Glutamatergic neuron (in vitro differentiated cells): Measurements from ENCODE around the gene ACADL. TPM values are rescaled to one million over a fixed set of nuclear protein-coding genes. Genes with fewer than 3 reads are reported as not detected.

Source experiments
- DNase-seq: peaks from one replicate; pipeline ENCODE4 v3.0.0; 2022
- H3K27ac Mint-ChIP-seq: one replicate; pipeline ENCODE4 v1.8.0; 2020; ENCODE audit warnings: mild to moderate bottlenecking, mixed read lengths, inconsistent platforms; ENCODE audit not compliant: unreplicated experiment
- H3K27me3 Mint-ChIP-seq: one replicate; pipeline ENCODE4 v1.8.0; 2020; ENCODE audit warnings: mild to moderate bottlenecking, moderate library complexity, mixed read lengths, inconsistent platforms; ENCODE audit not compliant: unreplicated experiment
- H3K36me3 Mint-ChIP-seq: one replicate; pipeline ENCODE4 v1.8.0; 2020; ENCODE audit warnings: mild to moderate bottlenecking, mixed read lengths, inconsistent platforms; ENCODE audit not compliant: unreplicated experiment
- H3K4me1 Mint-ChIP-seq: one replicate; pipeline ENCODE4 v1.8.0; 2020; ENCODE audit warnings: mild to moderate bottlenecking, low read depth, mixed read lengths, inconsistent platforms; ENCODE audit not compliant: unreplicated experiment
- H3K4me3 Mint-ChIP-seq: one replicate; pipeline ENCODE4 v1.8.0; 2020; ENCODE audit warnings: mild to moderate bottlenecking, mixed read lengths, inconsistent platforms; ENCODE audit not compliant: unreplicated experiment
- H3K9me3 Mint-ChIP-seq: one replicate; pipeline ENCODE4 v1.8.0; 2020; ENCODE audit warnings: mild to moderate bottlenecking, moderate library complexity, mixed read lengths, inconsistent platforms; ENCODE audit not compliant: unreplicated experiment
- total RNA-seq: library from RNA; stranded (reverse); fragmentation: NEBNext Ultra II Directional; extraction: Animal tissue kit (Norgen Biotek cat#: 25700); gene quantifications from one replicate; pipeline ENCODE4 v1.2.1, GENCODE V29; 2021; ENCODE audit not compliant: unreplicated experiment
- TF ChIP-seq, protein P1 (sequence below): fragments of 200-600 bp; sonication (generic); IDR thresholded peaks from one replicate; pipeline ENCODE4 v1.5.0; 2021; ENCODE audit not compliant: partially characterized antibody, unreplicated experiment

The ACADL gene
- total RNA-seq, 1 donor from 2014 or later, result not detected

DNA sequence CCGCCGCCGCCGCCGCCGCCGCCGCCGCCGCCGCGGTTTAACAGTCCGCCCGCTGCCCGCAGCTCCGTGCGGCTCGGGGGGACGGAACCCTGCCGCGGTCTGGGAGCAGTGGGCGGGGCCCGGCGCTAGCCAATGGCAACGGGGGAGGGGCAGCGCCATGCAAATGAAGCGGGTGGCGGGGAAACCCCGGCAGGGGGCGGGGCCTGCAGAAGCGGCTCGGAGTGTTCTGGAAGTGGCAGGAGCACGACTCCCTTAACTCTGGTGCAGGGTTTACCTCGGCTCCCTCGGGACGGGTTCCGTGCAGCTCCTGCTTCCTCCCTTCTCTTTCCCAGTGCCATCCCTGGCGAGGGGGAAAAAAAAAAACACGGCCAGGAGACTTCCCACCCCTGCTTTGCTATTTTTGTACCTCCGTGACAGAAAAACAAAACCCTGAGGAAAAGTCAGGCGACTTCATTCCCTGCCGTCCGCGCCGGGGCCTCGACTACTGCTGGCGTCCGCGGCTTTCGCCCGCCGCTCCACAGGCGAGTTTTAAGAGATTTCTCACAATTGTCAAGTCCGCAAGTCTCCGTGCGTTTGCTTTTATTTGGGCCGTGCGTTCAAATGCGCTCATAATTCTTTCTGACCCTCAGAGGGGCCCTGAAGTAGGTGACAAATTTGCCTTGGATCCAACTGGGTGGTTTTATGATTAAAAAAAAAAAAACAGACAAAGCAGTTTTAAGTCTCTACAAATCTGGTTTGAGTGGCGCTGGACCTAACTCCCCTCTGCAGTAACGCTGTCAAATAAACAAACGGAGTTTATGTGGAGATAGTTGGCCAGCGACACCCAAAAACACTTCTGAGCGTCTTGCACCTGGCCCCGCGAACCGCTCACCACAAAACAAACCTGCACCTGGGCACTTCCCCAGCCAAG is 53.7 kb downstream of the ACADL start, which contains the start of gene KANSL1L:
Gene KANSL1L, minus strand, starts transcription at position 101 of the 910 bp plus-strand sequence. CDS start 16,827 bp downstream, outside the sequence.
- TF ChIP-seq, protein P1, sequence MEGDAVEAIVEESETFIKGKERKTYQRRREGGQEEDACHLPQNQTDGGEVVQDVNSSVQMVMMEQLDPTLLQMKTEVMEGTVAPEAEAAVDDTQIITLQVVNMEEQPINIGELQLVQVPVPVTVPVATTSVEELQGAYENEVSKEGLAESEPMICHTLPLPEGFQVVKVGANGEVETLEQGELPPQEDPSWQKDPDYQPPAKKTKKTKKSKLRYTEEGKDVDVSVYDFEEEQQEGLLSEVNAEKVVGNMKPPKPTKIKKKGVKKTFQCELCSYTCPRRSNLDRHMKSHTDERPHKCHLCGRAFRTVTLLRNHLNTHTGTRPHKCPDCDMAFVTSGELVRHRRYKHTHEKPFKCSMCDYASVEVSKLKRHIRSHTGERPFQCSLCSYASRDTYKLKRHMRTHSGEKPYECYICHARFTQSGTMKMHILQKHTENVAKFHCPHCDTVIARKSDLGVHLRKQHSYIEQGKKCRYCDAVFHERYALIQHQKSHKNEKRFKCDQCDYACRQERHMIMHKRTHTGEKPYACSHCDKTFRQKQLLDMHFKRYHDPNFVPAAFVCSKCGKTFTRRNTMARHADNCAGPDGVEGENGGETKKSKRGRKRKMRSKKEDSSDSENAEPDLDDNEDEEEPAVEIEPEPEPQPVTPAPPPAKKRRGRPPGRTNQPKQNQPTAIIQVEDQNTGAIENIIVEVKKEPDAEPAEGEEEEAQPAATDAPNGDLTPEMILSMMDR, result no peak
- Mint-ChIP-seq H3K9me3 (peaks cover 14% of the 10 kb centered on the region), H3K27me3 (peaks cover 7% of the 10 kb centered on the region), H3K4me3 (peak within 1 kb of the TSS; percentile 94), H3K27ac (peak within 1 kb of the TSS; percentile 91), H3K4me1 (peaks cover 8% of the 10 kb centered on the region), H3K36me3 (no peaks in the 10 kb centered on the region)
- DNase-seq, result peak; percentile 100

DNA sequence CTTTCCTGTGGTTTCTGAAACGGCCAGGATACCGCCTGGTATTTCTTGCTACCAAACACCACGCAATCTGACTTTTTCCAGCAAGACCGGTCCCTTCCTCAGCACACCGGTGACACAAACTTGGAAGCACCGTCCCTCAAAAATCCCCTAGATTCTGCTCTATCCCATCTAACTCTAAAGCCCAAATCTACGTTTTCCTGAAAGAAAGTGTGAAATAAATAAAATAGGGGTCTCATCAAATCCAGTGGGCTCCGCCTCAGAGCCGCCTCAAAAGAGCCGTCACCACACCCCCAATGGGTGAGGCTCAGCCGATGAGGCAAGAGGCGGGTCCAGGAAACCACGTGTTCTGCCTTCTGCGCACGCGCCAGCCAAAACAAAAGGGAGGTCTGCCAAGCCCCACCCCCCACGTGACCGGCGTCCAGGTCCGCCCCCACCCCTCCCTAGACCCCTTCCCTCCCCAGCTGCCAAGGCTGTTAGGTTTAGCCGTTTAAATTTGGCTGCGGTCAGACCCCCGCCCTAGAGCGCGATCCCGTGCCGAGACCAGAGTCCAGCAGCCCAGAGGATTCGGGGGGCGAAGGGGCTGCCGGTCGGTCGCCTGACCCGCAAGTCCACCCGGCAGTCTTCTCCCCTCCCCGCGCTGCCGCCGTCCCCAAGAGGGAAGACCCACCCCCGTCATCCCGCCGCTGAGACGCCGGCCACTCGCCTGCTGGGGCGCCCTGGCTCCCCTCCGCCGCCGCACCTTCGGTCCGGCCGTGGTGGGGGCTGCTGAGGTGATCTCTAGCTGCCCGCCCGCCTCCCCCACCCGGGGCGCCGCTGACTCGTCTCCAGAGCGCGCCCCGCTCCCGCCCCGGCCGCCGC is 54.6 kb downstream of the ACADL start:
- Mint-ChIP-seq H3K27me3 (peaks cover 7% of the 10 kb centered on the region), H3K4me1 (peaks cover 8% of the 10 kb centered on the region)
- DNase-seq, result peak; percentile 100

DNA sequence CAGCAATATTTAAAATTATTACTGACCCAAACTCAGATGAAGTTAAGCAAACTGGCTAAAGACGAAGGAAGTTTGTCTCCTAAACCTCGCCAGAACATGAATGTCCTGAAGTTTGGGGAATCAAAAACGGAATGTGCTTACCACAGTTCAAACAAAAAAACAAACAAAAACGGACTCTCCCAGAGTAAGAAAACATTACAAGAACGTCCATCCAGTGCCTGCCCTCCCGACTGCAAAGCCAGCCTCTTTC is 55.1 kb downstream of the ACADL start:
- Mint-ChIP-seq H3K36me3 (no peaks in the 10 kb centered on the region), H3K4me3 (peak overlapping the region; percentile 92), H3K27ac (peak overlapping the region; percentile 91), H3K27me3 (peaks cover 7% of the 10 kb centered on the region), H3K4me1 (peaks cover 8% of the 10 kb centered on the region), H3K9me3 (peaks cover 14% of the 10 kb centered on the region)
- DNase-seq, result no peak
- TF ChIP-seq, protein P1, result no peak

More for the DNA sequence above, 54.6 kb downstream of the ACADL start:
- Mint-ChIP-seq H3K27ac (peak overlapping the region; percentile 91), H3K36me3 (no peaks in the 10 kb centered on the region), H3K4me3 (peak overlapping the region; percentile 92), H3K9me3 (peaks cover 14% of the 10 kb centered on the region)
- TF ChIP-seq, protein P1, result no peak

DNA sequence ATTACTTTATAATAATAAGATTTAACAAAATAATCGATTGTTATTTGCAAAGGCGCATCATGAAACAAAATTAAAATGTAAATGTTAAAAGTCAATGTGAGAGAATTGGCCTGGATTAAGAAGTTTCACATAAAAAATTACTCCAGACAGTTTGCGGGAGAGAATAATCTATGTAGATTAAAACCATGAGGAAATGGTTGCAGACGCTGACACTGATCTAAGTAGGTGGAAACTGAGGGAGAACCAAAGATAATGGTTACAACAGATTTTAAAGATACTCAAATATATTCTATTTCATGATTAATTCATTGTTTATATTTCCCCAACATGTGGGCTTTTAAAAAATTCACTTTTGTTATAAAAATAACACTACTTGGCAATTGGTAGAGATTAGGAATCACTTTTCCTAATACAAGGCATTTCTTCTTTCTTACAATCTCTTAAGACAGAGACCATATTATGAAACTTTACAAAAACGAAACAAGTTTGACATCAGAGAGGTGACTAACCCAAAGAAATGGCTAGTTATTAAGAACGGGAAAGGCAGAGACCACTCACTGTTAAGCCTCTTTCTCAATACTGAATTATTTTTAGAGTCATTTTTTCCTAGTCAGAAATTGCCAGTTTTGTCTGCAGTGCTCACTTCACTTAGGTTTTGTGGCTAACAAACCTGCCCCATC is 55.6 kb downstream of the ACADL start:
- Mint-ChIP-seq H3K27me3 (peaks cover 7% of the 10 kb centered on the region), H3K27ac (peak overlapping the region; percentile 91), H3K4me1 (peaks cover 8% of the 10 kb centered on the region), H3K9me3 (peaks cover 14% of the 10 kb centered on the region), H3K36me3 (no peaks in the 10 kb centered on the region), H3K4me3 (peak overlapping the region; percentile 92)
- TF ChIP-seq, protein P1, result no peak
- no peak for DNase-seq
